GM20431 (cell line): ENCODE data around the gene CR1L.
"Not testable (repeated sequence)": the region's sequence is repeated elsewhere in the genome, so short reads cannot be mapped to it uniquely, and the experiment has no call there.

ENCODE experiments used
- in situ Hi-C: fragments of 300-500 bp; cut with MseI, MboI; formaldehyde crosslinking; loops from one replicate; pipeline ENCODE4 v1.15.0; 2020; ENCODE audit warnings: low sequenced_read_pairs; ENCODE audit not compliant: unreplicated experiment

Gene CR1L

GRCh38 chr1:207762622-207763021, 117.7 kb downstream of the CR1L start:
- in situ Hi-C loops: no loop called here

- in situ Hi-C loops: no loop called here
Observed at GRCh38 chr1:207763091-207763490, 118.2 kb downstream of the CR1L start.

GRCh38 chr1:207763972-207764371, 119.0 kb downstream of the CR1L start:
- in situ Hi-C loops: no loop called here

- in situ Hi-C loops: no loop called here
Observed at GRCh38 chr1:207766569-207766968, 121.6 kb downstream of the CR1L start.

- in situ Hi-C loops: not testable (repeated sequence)
Observed at GRCh38 chr1:207770514-207770913, 125.6 kb downstream of the CR1L start.
